OCI-LY7 (cell line): Measurements from ENCODE around the gene UBAP1L. TPM values are rescaled to one million over a fixed set of nuclear protein-coding genes. Genes with fewer than 3 reads are reported as not detected.

Source experiments
- BruUV-seq: library from RNA; stranded (reverse); fragments of 400-500 nt; replicated peaks from 2 replicates; lab custom pipeline; 2021; lab: Mats Ljungman, UMichigan
- CTCF ChIA-PET: fragments of 300-600 bp; sonication (Branson Sonifier 250); formaldehyde crosslinking; loops from one replicate; lab custom pipeline; 2022; ENCODE audit warnings: antibody characterized with exemption; ENCODE audit not compliant: unreplicated experiment; lab: Charles Lee
- POLR2A ChIA-PET: fragments of 300-600 bp; sonication (Branson Sonifier 250); formaldehyde crosslinking; loops from one replicate; lab custom pipeline; 2022; ENCODE audit warnings: antibody characterized with exemption; lab: Charles Lee
- DNase-seq: peaks from one replicate; pipeline ENCODE4 v3.0.0-alpha.2; 2015; ENCODE audit warnings: low spot score
- H2AFZ ChIP-seq: fragments of 200-600 bp; sonication (generic), shearing (Covaris generic); 2 replicates; pipeline ENCODE4 v1.6.1; 2014; ENCODE audit warnings: mild to moderate bottlenecking, antibody characterized with exemption, low read length, moderate library complexity
- H3K27ac ChIP-seq: fragments of 200-600 bp; sonication (generic); 2 replicates; pipeline ENCODE4 v1.5.1; 2014; ENCODE audit warnings: mixed run types, low read depth, mild to moderate bottlenecking, moderate library complexity, low read length, inconsistent platforms; ENCODE audit not compliant: poor library complexity, severe bottlenecking
- H3K36me3 ChIP-seq: fragments of 200-600 bp; sonication (generic); 2 replicates; pipeline ENCODE4 v1.6.1; 2014; ENCODE audit warnings: mild to moderate bottlenecking, antibody characterized with exemption, low read length, moderate library complexity, mixed read lengths; ENCODE audit not compliant: insufficient read depth
- H3K4me1 ChIP-seq: fragments of 200-600 bp; sonication (generic); 2 replicates; pipeline ENCODE4 v1.5.1; 2014; ENCODE audit warnings: mild to moderate bottlenecking, low read length; ENCODE audit not compliant: insufficient read depth, poor library complexity, severe bottlenecking
- H3K4me2 ChIP-seq: fragments of 200-600 bp; sonication (generic); 2 replicates; pipeline ENCODE4 v1.6.1; 2014; ENCODE audit warnings: mild to moderate bottlenecking, low read length
- H3K4me3 ChIP-seq: fragments of 200-600 bp; sonication (generic); 2 replicates; pipeline ENCODE4 v1.5.1; 2014; ENCODE audit warnings: mild to moderate bottlenecking, low read depth, low read length; ENCODE audit not compliant: poor library complexity, severe bottlenecking
- H3K79me2 ChIP-seq: fragments of 200-600 bp; sonication (generic); 2 replicates; pipeline ENCODE4 v1.6.1; 2016; ENCODE audit warnings: low read depth, mild to moderate bottlenecking, low read length, moderate library complexity, mixed read lengths; ENCODE audit not compliant: insufficient read depth
- H3K9me2 ChIP-seq: fragments of 200-600 bp; sonication (generic); 2 replicates; pipeline ENCODE4 v1.6.1; 2016; ENCODE audit warnings: mild to moderate bottlenecking, low read length, mixed read lengths; ENCODE audit not compliant: insufficient read depth
- H3K9me3 ChIP-seq: fragments of 200-600 bp; sonication (generic); 2 replicates; pipeline ENCODE4 v1.6.1; 2014; ENCODE audit warnings: mild to moderate bottlenecking, mixed run types, low read length, mixed read lengths
- H4K20me1 ChIP-seq: fragments of 200-600 bp; sonication (generic); 2 replicates; pipeline ENCODE4 v1.6.1; 2014; ENCODE audit warnings: mild to moderate bottlenecking, antibody characterized with exemption, low read length, moderate library complexity, mixed read lengths; ENCODE audit not compliant: insufficient read depth
- EZH2phosphoT487 ChIP-seq: fragments of 200-600 bp; sonication (generic); IDR thresholded peaks from 2 replicates; pipeline ENCODE4 v1.6.1; 2018; ENCODE audit warnings: low read depth, borderline replicate concordance, mild to moderate bottlenecking, mixed run types, antibody characterized with exemption, low read length, moderate library complexity, mixed read lengths
- intact Hi-C: fragments of 100-400 bp; cut with micrococcal nuclease; formaldehyde crosslinking; loops from one replicate; pipeline ENCODE4 v1.10.0; 2022; ENCODE audit not compliant: unreplicated experiment
- total RNA-seq, 2 experiments: library from RNA; depleted of rRNA in 1 of 2; stranded (reverse); fragments of >200 nt in 1 of 2; shearing (Covaris generic) in 1 of 2; gene quantifications; 2 replicates each; pipeline ENCODE4 v1.2.3, GENCODE V29; 2014 to 2022
- TF ChIP-seq, protein P1 (sequence below): fragments of 200-600 bp; sonication (generic); conservative IDR thresholded peaks from 2 replicates; pipeline ENCODE4 v1.5.1; 2014; ENCODE audit warnings: mild to moderate bottlenecking, antibody characterized with exemption, low read length, moderate library complexity, mixed read lengths

UBAP1L gene
- total RNA-seq, 2 experiments from 2014 or later = 7.4 to 8.3 TPM

DNA sequence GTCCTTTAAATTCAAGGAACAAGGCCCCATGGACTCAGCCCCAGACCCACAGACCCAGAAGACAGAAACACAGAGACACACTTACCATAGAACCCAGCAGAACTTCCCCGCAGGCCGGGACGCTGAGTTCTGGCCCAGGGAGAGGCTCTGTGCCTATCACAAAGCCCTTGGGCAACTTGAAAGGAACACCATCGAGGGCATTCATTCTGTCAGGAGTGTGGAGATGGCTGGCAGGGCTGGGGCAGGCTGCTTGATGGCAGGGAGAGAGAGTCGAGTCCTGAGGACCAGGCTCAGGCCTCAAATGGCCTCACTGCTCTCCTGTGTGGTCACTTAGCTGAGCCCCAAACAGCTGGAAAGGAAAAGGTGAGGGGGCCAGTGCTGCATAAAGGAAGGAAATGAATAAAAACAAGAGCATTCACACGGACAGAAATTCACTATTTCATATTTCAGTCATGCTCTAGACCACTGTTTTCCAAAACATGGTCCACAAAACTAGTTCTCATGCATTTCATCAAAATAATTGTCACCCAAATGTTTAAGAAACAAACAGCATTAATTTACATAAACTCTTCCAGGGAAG, 8.9 kb downstream of the UBAP1L start:
- POLR2A ChIA-PET = no interaction called here

DNA sequence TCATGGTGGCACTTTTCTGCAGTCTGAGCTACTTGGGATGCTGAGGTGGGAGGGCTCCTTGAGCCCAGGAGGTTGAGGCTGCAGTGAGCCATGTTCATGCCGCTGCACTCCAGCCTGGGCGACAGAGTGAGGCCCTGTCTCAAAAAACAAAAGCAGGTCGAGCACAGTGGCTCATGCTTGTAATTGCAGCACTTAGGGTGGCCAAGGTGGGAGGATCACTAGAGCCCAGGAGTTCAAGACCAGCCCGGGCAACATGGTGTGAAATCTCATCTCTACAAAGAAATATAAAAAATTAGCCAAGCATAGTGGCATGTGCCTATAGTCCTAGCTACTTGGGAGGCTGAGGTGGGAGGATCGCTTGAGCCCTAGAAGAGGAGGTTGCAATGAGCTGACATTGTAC, 10.0 kb downstream of the UBAP1L start:
- DNase-seq = no peak
- no peaks in the 10 kb centered on the region for H3K79me2 ChIP-seq
- TF ChIP-seq, protein P1, sequence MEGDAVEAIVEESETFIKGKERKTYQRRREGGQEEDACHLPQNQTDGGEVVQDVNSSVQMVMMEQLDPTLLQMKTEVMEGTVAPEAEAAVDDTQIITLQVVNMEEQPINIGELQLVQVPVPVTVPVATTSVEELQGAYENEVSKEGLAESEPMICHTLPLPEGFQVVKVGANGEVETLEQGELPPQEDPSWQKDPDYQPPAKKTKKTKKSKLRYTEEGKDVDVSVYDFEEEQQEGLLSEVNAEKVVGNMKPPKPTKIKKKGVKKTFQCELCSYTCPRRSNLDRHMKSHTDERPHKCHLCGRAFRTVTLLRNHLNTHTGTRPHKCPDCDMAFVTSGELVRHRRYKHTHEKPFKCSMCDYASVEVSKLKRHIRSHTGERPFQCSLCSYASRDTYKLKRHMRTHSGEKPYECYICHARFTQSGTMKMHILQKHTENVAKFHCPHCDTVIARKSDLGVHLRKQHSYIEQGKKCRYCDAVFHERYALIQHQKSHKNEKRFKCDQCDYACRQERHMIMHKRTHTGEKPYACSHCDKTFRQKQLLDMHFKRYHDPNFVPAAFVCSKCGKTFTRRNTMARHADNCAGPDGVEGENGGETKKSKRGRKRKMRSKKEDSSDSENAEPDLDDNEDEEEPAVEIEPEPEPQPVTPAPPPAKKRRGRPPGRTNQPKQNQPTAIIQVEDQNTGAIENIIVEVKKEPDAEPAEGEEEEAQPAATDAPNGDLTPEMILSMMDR = no peak
- TF ChIP-seq EZH2phosphoT487 = no peak
- intact Hi-C loops = no loop called here
- no peak overlapping the region for H3K4me2 ChIP-seq
- CTCF ChIA-PET = no interaction called here
- no peaks in the 10 kb centered on the region for H3K4me1 ChIP-seq
- H4K20me1 ChIP-seq = no peaks in the 10 kb centered on the region
- peaks cover 37% of the 10 kb centered on the region for H3K36me3 ChIP-seq
- H2AFZ ChIP-seq = no peak overlapping the region
- no peak overlapping the region for H3K27ac ChIP-seq
- H3K9me3 ChIP-seq = no peaks in the 10 kb centered on the region
- POLR2A ChIA-PET = no interaction called here
- H3K4me3 ChIP-seq = no peak overlapping the region
- H3K9me2 ChIP-seq = no peaks in the 10 kb centered on the region
- BruUV-seq = no TSS peak

More for the DNA sequence above, 8.9 kb downstream of the UBAP1L start:
- BruUV-seq = no TSS peak
- Histone ChIP-seq H3K9me3 (no peaks in the 10 kb centered on the region), H3K27ac (no peak overlapping the region), H3K4me3 (no peak overlapping the region), H2AFZ (no peak overlapping the region), H4K20me1 (no peaks in the 10 kb centered on the region), H3K4me2 (no peak overlapping the region), H3K36me3 (peaks cover 33% of the 10 kb centered on the region), H3K9me2 (no peaks in the 10 kb centered on the region), H3K4me1 (no peaks in the 10 kb centered on the region), H3K79me2 (no peaks in the 10 kb centered on the region)
- CTCF ChIA-PET = interaction anchor here (0.6 kb wide), 1 partner anchor 166 kb away, joined by 3 read pairs; no protein-coding TSS in a partner anchor
- no peak for TF ChIP-seq EZH2phosphoT487
- TF ChIP-seq, protein P1 = no peak
- no peak for DNase-seq
- intact Hi-C loops = no loop called here

DNA sequence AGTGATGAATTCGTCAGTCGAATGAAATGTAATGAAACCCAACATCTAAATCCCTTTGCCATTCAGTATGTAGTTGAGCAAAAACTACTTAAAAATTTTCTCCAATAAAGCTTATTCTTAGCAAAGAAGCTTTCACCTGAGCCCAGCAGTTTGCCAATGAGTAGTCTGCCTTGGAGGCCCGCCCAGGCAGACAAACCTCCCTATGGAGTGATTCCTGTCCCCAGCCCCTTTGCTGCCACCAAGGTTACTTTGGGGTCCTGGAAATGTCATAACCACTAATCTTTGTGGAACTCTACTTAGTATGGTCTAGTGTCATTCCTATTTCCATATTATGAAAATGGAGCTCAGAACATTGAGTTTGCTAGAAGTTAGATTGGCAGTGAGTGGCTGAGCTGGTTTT, 12.1 kb downstream of the UBAP1L start:
- no peaks in the 10 kb centered on the region for H3K9me2 ChIP-seq
- no TSS peak for BruUV-seq

More for the DNA sequence above, 12.1 kb downstream of the UBAP1L start:
- ChIA-PET CTCF (no interaction called here), POLR2A (interaction anchor here (0.6 to 0.9 kb wide), 2 partner anchors 11 to 91 kb away, joined by 3 read pairs; no protein-coding TSS in a partner anchor)
- H3K36me3 ChIP-seq = peaks cover 55% of the 10 kb centered on the region
- H3K27ac ChIP-seq = no peak overlapping the region
- H3K79me2 ChIP-seq = no peaks in the 10 kb centered on the region
- H3K4me1 ChIP-seq = no peaks in the 10 kb centered on the region
- TF ChIP-seq, protein P1 = no peak
- TF ChIP-seq EZH2phosphoT487 = no peak
- no peak overlapping the region for H3K4me3 ChIP-seq
- intact Hi-C loops = no loop called here
- H4K20me1 ChIP-seq = no peaks in the 10 kb centered on the region
- H3K9me3 ChIP-seq = no peaks in the 10 kb centered on the region
- no peak overlapping the region for H2AFZ ChIP-seq
- no peak overlapping the region for H3K4me2 ChIP-seq
- no peak for DNase-seq
